GM06990 (cell line): ENCODE data around the gene CD1C.
A peak's percentile ranks its signal among the peaks of the same experiment; 100 is the strongest.

Experiments
- DNase-seq: peaks from one replicate; pipeline ENCODE4 v3.0.0-alpha.2; 2011; ENCODE audit not compliant: insufficient read length; ENCODE audit errors: extremely low read depth
- H3K27me3 ChIP-seq: replicated peaks from 2 replicates; pipeline ENCODE4 v1.6.0; 2011; ENCODE audit warnings: low read length; ENCODE audit not compliant: control insufficient read depth, insufficient read depth
- H3K36me3 ChIP-seq: 2 replicates; pipeline ENCODE4 v1.5.1; 2011; ENCODE audit warnings: low read length; ENCODE audit not compliant: control insufficient read depth, insufficient read depth
- H3K4me3 ChIP-seq: replicated peaks from 2 replicates; pipeline ENCODE4 v1.5.1; 2011; ENCODE audit warnings: low read depth, mild to moderate bottlenecking, control low read depth, low read length
- CTCF ChIP-seq: IDR thresholded peaks from 2 replicates; pipeline ENCODE4 v1.5.1; 2011; ENCODE audit warnings: low read length, control low read depth, mild to moderate bottlenecking, inconsistent platforms; ENCODE audit not compliant: insufficient read depth, poor library complexity, severe bottlenecking

The CD1C gene

GRCh38 chr1:158289811-158290210, at the start of gene CD1C:
Gene CD1C (plus strand): TSS chr1:158289923. CDS start chr1:158290065, 142 bp downstream.
- Histone ChIP-seq H3K27me3 (no peaks in the 10 kb centered on the region), H3K36me3 (no peaks in the 10 kb centered on the region), H3K4me3 (no peak within 1 kb of the TSS; the same call in 1 of the 2 replicates)
- no peak for TF ChIP-seq CTCF
- DNase-seq, result no peak

- Histone ChIP-seq H3K27me3 (no peaks in the 10 kb centered on the region), H3K4me3 (no peak overlapping the region), H3K36me3 (no peaks in the 10 kb centered on the region)
- DNase-seq, result no peak
- peak; percentile 19 for TF ChIP-seq CTCF
Measured at GRCh38 chr1:158246650-158247049, 43.1 kb upstream of the CD1C start.

GRCh38 chr1:158248118-158248517, 41.6 kb upstream of the CD1C start:
- Histone ChIP-seq H3K27me3 (no peaks in the 10 kb centered on the region), H3K4me3 (no peak overlapping the region), H3K36me3 (no peaks in the 10 kb centered on the region)
- TF ChIP-seq CTCF, result no peak
- peak; percentile 30 for DNase-seq

GRCh38 chr1:158248771-158249170, 41.0 kb upstream of the CD1C start:
- no peaks in the 10 kb centered on the region for H3K36me3 ChIP-seq
- no peaks in the 10 kb centered on the region for H3K27me3 ChIP-seq
- no peak for TF ChIP-seq CTCF
- no peak for DNase-seq
- no peak overlapping the region for H3K4me3 ChIP-seq

- TF ChIP-seq CTCF, result no peak
- Histone ChIP-seq H3K4me3 (no peak overlapping the region), H3K36me3 (no peaks in the 10 kb centered on the region), H3K27me3 (no peaks in the 10 kb centered on the region)
- DNase-seq, result no peak
Measured at GRCh38 chr1:158249646-158250045, 40.1 kb upstream of the CD1C start.

GRCh38 chr1:158251163-158251562, 38.6 kb upstream of the CD1C start:
- Histone ChIP-seq H3K4me3 (no peak overlapping the region), H3K36me3 (no peaks in the 10 kb centered on the region), H3K27me3 (0 out of 2 replicates have a peak, but pooled peaks cover 2% of the 10 kb centered on the region)
- TF ChIP-seq CTCF, result no peak
- DNase-seq, result no peak
